BJ (cell line): ENCODE measurements around the gene TCAP. TPM values are rescaled to one million over a fixed set of nuclear protein-coding genes. Genes with fewer than 3 reads are reported as not detected.
"Not testable (repeated sequence)": the region's sequence is repeated elsewhere in the genome, so short reads cannot be mapped to it uniquely, and the experiment has no call there.

ENCODE experiments used
- CTCF ChIA-PET: fragments of 350-600 bp; formaldehyde crosslinking; extraction: SDS; loops from one replicate; lab custom pipeline; 2021; ENCODE audit warnings: antibody characterized with exemption, inconsistent platforms; lab: Yijun Ruan, JAX
- POLR2A ChIA-PET: fragments of 300-600 bp; sonication (Branson Sonifier 250); formaldehyde crosslinking; extraction: SDS; loops from one replicate; lab custom pipeline; 2021; ENCODE audit warnings: antibody characterized with exemption; lab: Charles Lee
- DNase-seq: peaks from one replicate; pipeline ENCODE4 v3.0.0-alpha.2; 2011; ENCODE audit warnings: low read depth
- H3K27me3 ChIP-seq: 2 replicates; pipeline ENCODE4 v1.6.0; 2011; ENCODE audit warnings: low read length; ENCODE audit not compliant: control insufficient read depth, insufficient read depth
- H3K36me3 ChIP-seq: 2 replicates; pipeline ENCODE4 v1.5.1; 2011; ENCODE audit warnings: low read length; ENCODE audit not compliant: control insufficient read depth, insufficient read depth
- H3K4me3 ChIP-seq: 2 replicates; pipeline ENCODE4 v1.5.1; 2011; ENCODE audit warnings: low read depth, mild to moderate bottlenecking, control low read depth, low read length
- polyA plus RNA-seq: library from polyadenylated mRNA; depleted of rRNA; stranded (reverse); fragments of >200 nt; gene quantifications from 2 replicates; pipeline ENCODE4 v1.2.3, GENCODE V29; 2011
- TF ChIP-seq, protein P1 (sequence below): IDR thresholded peaks from 2 replicates; pipeline ENCODE4 v1.5.1; 2011; ENCODE audit warnings: low read depth, mild to moderate bottlenecking, control low read depth, inconsistent platforms, low read length, moderate library complexity; ENCODE audit not compliant: insufficient read depth

Gene TCAP
- polyA plus RNA-seq, 1 experiment = 0.22 TPM

DNA sequence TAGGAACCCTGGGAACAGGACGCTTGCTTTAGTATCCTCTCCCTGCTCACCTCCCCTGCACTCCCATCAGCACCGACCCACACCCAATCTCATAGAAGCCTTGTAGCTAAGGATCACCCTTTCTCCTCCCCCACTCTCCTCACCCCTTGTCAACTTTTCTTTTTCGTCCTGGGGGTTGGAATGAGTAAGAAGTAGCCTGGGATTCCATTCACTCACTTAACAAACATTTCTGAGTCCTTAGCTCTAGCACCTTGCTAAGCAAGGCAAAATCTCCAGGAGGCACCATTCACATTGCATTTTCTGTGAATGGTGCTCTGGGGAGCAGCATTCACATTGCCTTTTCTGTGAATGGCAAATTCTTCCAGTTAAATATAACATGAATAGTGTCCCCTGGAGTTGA lies 23.8 kb downstream of the TCAP start:
- CTCF ChIA-PET = interaction anchor here (1.5 to 1.9 kb wide), 4 partner anchors 11 to 68 kb away, joined by 4 to 10 read pairs (median 8); partner anchors contain the start of gene ERBB2

DNA sequence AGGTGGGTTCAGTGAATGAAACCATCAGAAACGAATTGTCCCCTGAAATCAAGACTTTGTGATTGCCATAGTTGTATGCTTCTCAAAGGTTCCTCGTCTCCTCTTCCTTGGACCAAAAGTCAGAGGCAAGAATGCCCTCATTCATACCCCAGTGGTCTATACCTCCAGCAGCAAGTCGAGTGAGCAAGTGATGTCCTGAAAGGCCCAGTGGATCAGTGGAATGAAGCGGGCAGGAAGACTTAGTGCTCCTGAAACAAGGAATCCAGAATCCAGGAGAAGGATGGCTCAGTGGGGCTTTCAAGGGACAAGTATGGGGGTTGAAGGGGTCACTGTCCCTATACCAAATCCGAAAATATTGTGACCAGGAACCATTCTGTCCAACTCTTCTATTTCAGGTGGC lies 29.4 kb downstream of the TCAP start:
- no peaks in the 10 kb centered on the region for H3K36me3 ChIP-seq
- H3K27me3 ChIP-seq = no peaks in the 10 kb centered on the region
- TF ChIP-seq, protein P1, sequence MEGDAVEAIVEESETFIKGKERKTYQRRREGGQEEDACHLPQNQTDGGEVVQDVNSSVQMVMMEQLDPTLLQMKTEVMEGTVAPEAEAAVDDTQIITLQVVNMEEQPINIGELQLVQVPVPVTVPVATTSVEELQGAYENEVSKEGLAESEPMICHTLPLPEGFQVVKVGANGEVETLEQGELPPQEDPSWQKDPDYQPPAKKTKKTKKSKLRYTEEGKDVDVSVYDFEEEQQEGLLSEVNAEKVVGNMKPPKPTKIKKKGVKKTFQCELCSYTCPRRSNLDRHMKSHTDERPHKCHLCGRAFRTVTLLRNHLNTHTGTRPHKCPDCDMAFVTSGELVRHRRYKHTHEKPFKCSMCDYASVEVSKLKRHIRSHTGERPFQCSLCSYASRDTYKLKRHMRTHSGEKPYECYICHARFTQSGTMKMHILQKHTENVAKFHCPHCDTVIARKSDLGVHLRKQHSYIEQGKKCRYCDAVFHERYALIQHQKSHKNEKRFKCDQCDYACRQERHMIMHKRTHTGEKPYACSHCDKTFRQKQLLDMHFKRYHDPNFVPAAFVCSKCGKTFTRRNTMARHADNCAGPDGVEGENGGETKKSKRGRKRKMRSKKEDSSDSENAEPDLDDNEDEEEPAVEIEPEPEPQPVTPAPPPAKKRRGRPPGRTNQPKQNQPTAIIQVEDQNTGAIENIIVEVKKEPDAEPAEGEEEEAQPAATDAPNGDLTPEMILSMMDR = no peak
- ChIA-PET POLR2A (no interaction called here), CTCF (interaction anchor here (0.9 kb wide), 1 partner anchor 11 kb away, joined by 4 read pairs; no protein-coding TSS in a partner anchor)
- DNase-seq = no peak
- H3K4me3 ChIP-seq = no peak overlapping the region

More for the DNA sequence above, 23.8 kb downstream of the TCAP start:
- H3K27me3 ChIP-seq = no peaks in the 10 kb centered on the region
- no peak for DNase-seq
- TF ChIP-seq, protein P1 = no peak
- H3K4me3 ChIP-seq = peak overlapping the region; percentile 72
- POLR2A ChIA-PET = no interaction called here
- peaks cover 3% of the 10 kb centered on the region; the same call in 1 of the 2 replicates for H3K36me3 ChIP-seq

GRCh38 chr17:39695089-39695474 lies 29.9 kb downstream of the TCAP start:
- H3K4me3 ChIP-seq = no peak overlapping the region
- CTCF ChIA-PET = interaction anchor here (0.9 kb wide), 1 partner anchor 10 kb away, joined by 4 read pairs; no protein-coding TSS in a partner anchor
- TF ChIP-seq, protein P1 = no peak
- no peaks in the 10 kb centered on the region for H3K27me3 ChIP-seq
- no peaks in the 10 kb centered on the region for H3K36me3 ChIP-seq
- POLR2A ChIA-PET = no interaction called here
- no peak for DNase-seq

- no peaks in the 10 kb centered on the region for H3K27me3 ChIP-seq
- H3K36me3 ChIP-seq = no peaks in the 10 kb centered on the region
- POLR2A ChIA-PET = no interaction called here
- CTCF ChIA-PET = interaction anchor here (0.6 to 1.2 kb wide), 2 partner anchors 25 to 182 kb away, joined by 3 to 4 read pairs; no protein-coding TSS in a partner anchor
- no peak overlapping the region for H3K4me3 ChIP-seq
- no peak for DNase-seq
- TF ChIP-seq, protein P1 = no peak
Observed at GRCh38 chr17:39696731-39697130, 31.6 kb downstream of the TCAP start.

DNA sequence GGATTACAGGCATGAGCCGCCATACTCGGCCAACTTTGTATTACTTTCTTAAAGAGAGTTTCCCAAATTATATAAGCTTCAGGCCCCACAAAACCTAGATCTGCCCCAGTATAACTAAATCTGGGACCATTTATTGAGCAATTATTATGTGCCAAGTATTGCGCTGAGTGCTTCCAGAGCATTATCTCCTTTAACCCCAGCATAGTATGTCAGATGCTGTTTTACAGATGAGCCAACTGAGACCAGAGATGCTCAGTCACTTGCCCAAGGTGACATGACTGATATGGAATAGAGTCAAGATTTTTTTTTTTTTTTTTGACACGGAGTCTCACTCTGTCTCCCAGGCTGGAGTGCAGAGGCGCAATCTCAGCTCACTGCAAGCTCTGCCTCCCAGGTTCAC lies 32.8 kb downstream of the TCAP start:
- CTCF ChIA-PET = interaction anchor here (1.5 to 3.2 kb wide), 2 partner anchors 30 to 75 kb away, joined by 4 to 18 read pairs; partner anchors contain the start of gene PNMT
- POLR2A ChIA-PET = no interaction called here
- Histone ChIP-seq H3K36me3 (no peaks in the 10 kb centered on the region), H3K27me3 (no peaks in the 10 kb centered on the region), H3K4me3 (no peak overlapping the region)
- no peak for DNase-seq
- TF ChIP-seq, protein P1 = no peak

GRCh38 chr17:39699157-39699817 lies 34.1 kb downstream of the TCAP start:
- H3K27me3 ChIP-seq, H3K36me3 ChIP-seq, DNase-seq: not testable (repeated sequence)
- ChIA-PET POLR2A (interaction anchor here (1.7 kb wide), 1 partner anchor 11 kb away, joined by 16 read pairs; the partner anchor contains the start of gene PGAP3), CTCF (interaction anchor here (0.5 to 3.2 kb wide), 12 partner anchors 11 to 77 kb away, joined by 3 to 18 read pairs (median 4); partner anchors contain the start of genes MIEN1, PGAP3 and PNMT)
- H3K4me3 ChIP-seq = peak overlapping the region; percentile 84
